Neural progenitor cell (in vitro differentiated cells): Measurements from ENCODE around the gene MEGF10. TPM values are rescaled to one million over a fixed set of nuclear protein-coding genes. Genes with fewer than 3 reads are reported as not detected.
"Not testable (repeated sequence)": the region's sequence is repeated elsewhere in the genome, so short reads cannot be mapped to it uniquely, and the experiment has no call there.

Source experiments
- DNase-seq: peaks from one replicate; pipeline ENCODE4 v3.0.0-alpha.2; 2016; ENCODE audit warnings: low spot score
- H2AFZ ChIP-seq: fragments of 200-600 bp; sonication (generic); replicated peaks from 2 replicates; pipeline ENCODE4 v1.6.1; 2016; ENCODE audit warnings: antibody characterized with exemption
- H3F3A ChIP-seq: fragments of 200-600 bp; sonication (generic); 2 replicates; pipeline ENCODE4 v1.6.1; 2016; ENCODE audit warnings: antibody characterized with exemption, low read depth
- H3K27ac ChIP-seq: fragments of 200-600 bp; sonication (generic); 2 replicates; pipeline ENCODE4 v1.5.1; 2016; ENCODE audit warnings: mild to moderate bottlenecking
- H3K27me3 ChIP-seq: fragments of 200-600 bp; sonication (generic); 2 replicates; pipeline ENCODE4 v1.6.1; 2016; ENCODE audit warnings: mild to moderate bottlenecking, moderate library complexity
- H3K36me3 ChIP-seq: fragments of 200-600 bp; sonication (generic); 2 replicates; pipeline ENCODE4 v1.5.1; 2016
- H3K4me1 ChIP-seq: fragments of 200-600 bp; sonication (generic); 2 replicates; pipeline ENCODE4 v1.6.1; 2016; ENCODE audit warnings: mixed run types
- H3K4me2 ChIP-seq: fragments of 200-600 bp; sonication (generic); 2 replicates; pipeline ENCODE4 v1.6.1; 2016
- H3K4me3 ChIP-seq: fragments of 200-600 bp; sonication (generic); 2 replicates; pipeline ENCODE4 v1.5.1; 2016
- H3K79me2 ChIP-seq: fragments of 200-600 bp; sonication (generic); 2 replicates; pipeline ENCODE4 v1.6.1; 2016; ENCODE audit warnings: low read depth
- H3K9ac ChIP-seq: fragments of 200-600 bp; sonication (generic); 2 replicates; pipeline ENCODE4 v1.6.1; 2016
- H3K9me3 ChIP-seq: fragments of 200-600 bp; sonication (generic); 2 replicates; pipeline ENCODE4 v1.5.1; 2016; ENCODE audit warnings: low read depth
- H4K20me1 ChIP-seq: fragments of 200-600 bp; sonication (generic); 2 replicates; pipeline ENCODE4 v1.6.1; 2016; ENCODE audit warnings: low read depth
- H3K27ac Mint-ChIP-seq: 3 replicates; pipeline ENCODE4 v1.8.0; 2021; ENCODE audit warnings: mixed read lengths
- H3K27me3 Mint-ChIP-seq: 2 replicates; pipeline ENCODE4 v1.8.0; 2022; ENCODE audit warnings: low read depth, mild to moderate bottlenecking, inconsistent platforms, moderate library complexity, mixed read lengths; ENCODE audit not compliant: insufficient read depth
- H3K36me3 Mint-ChIP-seq: 3 replicates; pipeline ENCODE4 v1.8.0; 2021; ENCODE audit warnings: mixed read lengths
- H3K4me1 Mint-ChIP-seq: 3 replicates; pipeline ENCODE4 v1.8.0; 2021; ENCODE audit warnings: mixed read lengths
- H3K4me3 Mint-ChIP-seq: 3 replicates; pipeline ENCODE4 v1.8.0; 2021; ENCODE audit warnings: mild to moderate bottlenecking, moderate library complexity, mixed read lengths
- H3K9me3 Mint-ChIP-seq: 3 replicates; pipeline ENCODE4 v1.8.0; 2020; ENCODE audit warnings: mixed read lengths
- EZH2 ChIP-seq: fragments of 200-600 bp; sonication (generic); IDR thresholded peaks from 2 replicates; pipeline ENCODE4 v1.6.1; 2017; ENCODE audit warnings: antibody characterized with exemption, mild to moderate bottlenecking, moderate library complexity
- EZH2phosphoT487 ChIP-seq: fragments of 200-600 bp; sonication (generic); IDR thresholded peaks from 2 replicates; pipeline ENCODE4 v1.6.1; 2017; ENCODE audit warnings: antibody characterized with exemption
- total RNA-seq: library from RNA; depleted of rRNA; stranded (reverse); fragments of >200 nt; gene quantifications from 2 replicates; pipeline ENCODE4 v1.2.3, GENCODE V29; 2015; ENCODE audit warnings: low replicate concordance

MEGF10 gene
- total RNA-seq, 1 donor from 2014 or later: 1.3 TPM

DNA sequence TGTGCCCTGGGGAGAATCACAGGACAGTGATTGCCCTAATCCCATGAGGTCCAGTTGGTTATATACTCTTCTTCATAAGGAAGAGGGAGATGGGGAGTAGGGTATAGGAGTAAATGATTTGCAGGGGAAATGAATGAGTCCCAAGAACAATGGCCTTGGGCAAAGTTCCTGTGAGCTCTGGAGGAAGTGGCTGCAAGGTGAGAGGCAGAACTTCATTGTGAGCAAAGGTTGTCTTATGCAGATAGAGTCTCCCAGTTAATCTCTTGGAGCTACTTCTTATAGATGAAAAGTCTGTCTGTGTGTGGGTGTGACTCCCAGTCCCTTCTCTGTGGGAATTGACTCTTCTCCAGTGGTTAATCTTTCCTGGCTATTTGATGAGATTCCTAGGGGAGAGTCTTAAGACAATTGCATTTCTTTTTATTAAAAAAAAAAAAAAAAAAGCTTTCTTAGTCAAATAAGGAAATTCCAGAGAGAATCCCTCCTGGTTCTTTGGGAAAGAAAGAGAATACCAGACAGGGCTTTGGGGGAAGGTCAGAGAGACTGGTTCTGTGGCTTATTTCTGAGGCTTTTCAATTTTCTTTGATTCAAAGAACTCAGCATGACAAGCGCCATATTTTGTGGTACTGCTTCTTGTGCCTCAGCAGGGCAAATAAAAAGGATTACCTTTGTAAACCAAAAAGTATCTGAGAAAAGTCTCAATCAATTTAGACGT lies 33.6 kb upstream of the MEGF10 start:
- Histone ChIP-seq H3K4me1 (no peaks in the 10 kb centered on the region), H3K4me3 (no peak overlapping the region), H3K27me3 (no peaks in the 10 kb centered on the region), H3K9ac (no peak overlapping the region), H2AFZ (no peak overlapping the region), H4K20me1 (no peaks in the 10 kb centered on the region), H3K4me2 (no peak overlapping the region), H3K27ac (peak overlapping the region; percentile 33), H3K36me3 (no peaks in the 10 kb centered on the region), H3F3A (peaks cover 17% of the 10 kb centered on the region), H3K9me3 (peaks cover 5% of the 10 kb centered on the region), H3K79me2 (no peaks in the 10 kb centered on the region)
- Mint-ChIP-seq H3K4me1 (no peaks in the 10 kb centered on the region), H3K27ac (no peak overlapping the region), H3K4me3 (no peak overlapping the region), H3K27me3 (peaks cover 5% of the 10 kb centered on the region), H3K9me3 (peaks cover 17% of the 10 kb centered on the region), H3K36me3 (peaks cover 4% of the 10 kb centered on the region)
- DNase-seq: no peak
- TF ChIP-seq EZH2phosphoT487 (no peak), EZH2 (no peak)

DNA sequence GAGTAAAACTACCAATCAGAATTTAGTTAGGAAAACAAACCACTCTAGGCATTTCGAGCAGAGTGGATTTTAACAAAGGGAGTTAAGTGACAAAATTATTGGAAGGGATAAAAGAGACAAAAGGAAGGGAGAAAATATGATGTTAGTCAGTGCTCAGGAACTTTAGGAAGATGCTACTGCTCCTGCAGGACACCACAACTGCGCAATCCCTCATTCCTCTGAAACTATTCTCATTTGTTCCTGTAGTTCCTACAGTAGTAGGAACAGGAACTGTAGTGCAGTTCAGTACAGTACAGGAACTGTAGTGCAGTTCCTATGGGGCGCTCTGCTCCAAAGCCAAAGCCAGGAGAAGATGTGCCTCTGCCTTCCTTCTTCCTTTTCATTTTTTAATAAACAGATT lies 29.9 kb upstream of the MEGF10 start:
- no peak for TF ChIP-seq EZH2phosphoT487
- no peak overlapping the region for H3K4me3 ChIP-seq
- no peaks in the 10 kb centered on the region for H3K4me1 ChIP-seq
- no peaks in the 10 kb centered on the region for H3K79me2 ChIP-seq
- H3K27me3 ChIP-seq: no peaks in the 10 kb centered on the region
- Mint-ChIP-seq H3K4me1 (no peaks in the 10 kb centered on the region), H3K27ac (no peak overlapping the region), H3K36me3 (no peaks in the 10 kb centered on the region), H3K4me3 (no peak overlapping the region), H3K9me3 (peaks cover 4% of the 10 kb centered on the region), H3K27me3 (no peaks in the 10 kb centered on the region)
- H2AFZ ChIP-seq: no peak overlapping the region
- no peaks in the 10 kb centered on the region for H3K9me3 ChIP-seq
- no peaks in the 10 kb centered on the region for H4K20me1 ChIP-seq
- DNase-seq: no peak
- H3F3A ChIP-seq: peaks cover 17% of the 10 kb centered on the region
- no peak overlapping the region for H3K27ac ChIP-seq
- no peak overlapping the region for H3K9ac ChIP-seq
- no peak overlapping the region for H3K4me2 ChIP-seq
- H3K36me3 ChIP-seq: no peaks in the 10 kb centered on the region

GRCh38 chr5:127265473-127265872 lies 25.1 kb upstream of the MEGF10 start:
- H3K4me3 Mint-ChIP-seq, H2AFZ ChIP-seq, H3K4me1 Mint-ChIP-seq, H3K36me3 ChIP-seq, DNase-seq, H4K20me1 ChIP-seq, H3K9me3 ChIP-seq, H3F3A ChIP-seq, H3K27ac Mint-ChIP-seq, H3K79me2 ChIP-seq, H3K9ac ChIP-seq, H3K27me3 Mint-ChIP-seq, H3K4me2 ChIP-seq, H3K27ac ChIP-seq, H3K36me3 Mint-ChIP-seq, H3K27me3 ChIP-seq, H3K4me3 ChIP-seq, H3K9me3 Mint-ChIP-seq, H3K4me1 ChIP-seq: not testable (repeated sequence)

GRCh38 chr5:127268342-127268741 lies 22.3 kb upstream of the MEGF10 start:
- not testable (repeated sequence) for H3K36me3 ChIP-seq, H4K20me1 ChIP-seq, H3K4me1 ChIP-seq, H3K4me3 ChIP-seq, H3F3A ChIP-seq, H3K4me1 Mint-ChIP-seq, H3K4me3 Mint-ChIP-seq, DNase-seq, H3K27ac ChIP-seq, H3K9me3 ChIP-seq, H3K9ac ChIP-seq, H3K4me2 ChIP-seq, H3K79me2 ChIP-seq, H3K27me3 ChIP-seq, H3K27me3 Mint-ChIP-seq, H3K36me3 Mint-ChIP-seq
- Mint-ChIP-seq H3K9me3 (peaks cover 23% of the 10 kb centered on the region), H3K27ac (peak overlapping the region; percentile 50)
- H2AFZ ChIP-seq: peak overlapping the region; percentile 57

- H3K4me1 Mint-ChIP-seq, H3K79me2 ChIP-seq, H3K4me3 ChIP-seq, H4K20me1 ChIP-seq, H3K27ac Mint-ChIP-seq, H3K4me2 ChIP-seq, DNase-seq, H3K27me3 Mint-ChIP-seq, H3K9ac ChIP-seq, H3K36me3 Mint-ChIP-seq, H2AFZ ChIP-seq, H3K9me3 ChIP-seq, H3K4me1 ChIP-seq, H3F3A ChIP-seq, H3K36me3 ChIP-seq, H3K27me3 ChIP-seq, H3K4me3 Mint-ChIP-seq, H3K27ac ChIP-seq: not testable (repeated sequence)
- peaks cover 23% of the 10 kb centered on the region for H3K9me3 Mint-ChIP-seq
Measured at GRCh38 chr5:127270713-127271112, 19.9 kb upstream of the MEGF10 start.
